ENCODE results near the gene PRICKLE4.

GRCh38 chr6:41748102-41748477 is 32.5 kb upstream of the PRICKLE4 start:
- TF ChIP-seq, protein P1, sequence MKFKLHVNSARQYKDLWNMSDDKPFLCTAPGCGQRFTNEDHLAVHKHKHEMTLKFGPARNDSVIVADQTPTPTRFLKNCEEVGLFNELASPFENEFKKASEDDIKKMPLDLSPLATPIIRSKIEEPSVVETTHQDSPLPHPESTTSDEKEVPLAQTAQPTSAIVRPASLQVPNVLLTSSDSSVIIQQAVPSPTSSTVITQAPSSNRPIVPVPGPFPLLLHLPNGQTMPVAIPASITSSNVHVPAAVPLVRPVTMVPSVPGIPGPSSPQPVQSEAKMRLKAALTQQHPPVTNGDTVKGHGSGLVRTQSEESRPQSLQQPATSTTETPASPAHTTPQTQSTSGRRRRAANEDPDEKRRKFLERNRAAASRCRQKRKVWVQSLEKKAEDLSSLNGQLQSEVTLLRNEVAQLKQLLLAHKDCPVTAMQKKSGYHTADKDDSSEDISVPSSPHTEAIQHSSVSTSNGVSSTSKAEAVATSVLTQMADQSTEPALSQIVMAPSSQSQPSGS (tag by site-specific recombination; IDR thresholded peaks at IDR 0.05; ENCODE audit: low read depth) = no peak
- TF ChIP-seq ZNF664 (tag by site-specific recombination; IDR thresholded peaks at IDR 0.05) (no peak), ZBTB48 (tag by site-specific recombination; IDR thresholded peaks at IDR 0.05) (no peak), ZFP41 (tag by site-specific recombination; IDR thresholded peaks at IDR 0.05; ENCODE audit: borderline replicate concordance) (no peak), ZNF146 (tag by site-specific recombination; IDR thresholded peaks at IDR 0.05) (no peak), SCRT1 (tag by site-specific recombination; IDR thresholded peaks at IDR 0.05; ENCODE audit: borderline replicate concordance) (no peak), ZNF274 (IDR thresholded peaks at IDR 0.05; ENCODE audit: low read length) (no peak), ZNF274 (tag by site-specific recombination; IDR thresholded peaks at IDR 0.05; ENCODE audit: borderline replicate concordance) (no peak), ZNF473 (tag by site-specific recombination; IDR thresholded peaks at IDR 0.05) (no peak), ZNF76 (tag by site-specific recombination; IDR thresholded peaks at IDR 0.05; ENCODE audit: borderline replicate concordance, low read depth) (no peak)
